Osteocyte (in vitro differentiated cells): ENCODE measurements around the gene FIGNL2. TPM values are rescaled to one million over a fixed set of nuclear protein-coding genes. Genes with fewer than 3 reads are reported as not detected.
A peak's percentile ranks its signal among the peaks of the same experiment; 100 is the strongest.

Experiments used
- DNase-seq: peaks from one replicate; pipeline ENCODE4 v3.0.0; 2021; ENCODE audit warnings: mixed read lengths; ENCODE audit not compliant: unreplicated experiment; ENCODE audit errors: extremely low spot score
- H3K27ac Mint-ChIP-seq: one replicate; pipeline ENCODE4 v1.8.0; 2021; ENCODE audit warnings: mild to moderate bottlenecking, mixed read lengths; ENCODE audit not compliant: unreplicated experiment
- H3K27me3 Mint-ChIP-seq: one replicate; pipeline ENCODE4 v1.8.0; 2021; ENCODE audit warnings: mixed read lengths; ENCODE audit not compliant: unreplicated experiment
- H3K36me3 Mint-ChIP-seq: one replicate; pipeline ENCODE4 v1.8.0; 2021; ENCODE audit warnings: mixed read lengths; ENCODE audit not compliant: unreplicated experiment
- H3K4me1 Mint-ChIP-seq: one replicate; pipeline ENCODE4 v1.8.0; 2021; ENCODE audit warnings: mixed read lengths; ENCODE audit not compliant: unreplicated experiment
- H3K4me3 Mint-ChIP-seq: one replicate; pipeline ENCODE4 v1.8.0; 2021; ENCODE audit warnings: mild to moderate bottlenecking, moderate library complexity, mixed read lengths; ENCODE audit not compliant: unreplicated experiment
- H3K9me3 Mint-ChIP-seq: one replicate; pipeline ENCODE4 v1.8.0; 2021; ENCODE audit warnings: mixed read lengths; ENCODE audit not compliant: unreplicated experiment
- total RNA-seq: library from RNA; stranded (reverse); gene quantifications from 2 replicates; pipeline ENCODE4 v1.2.1, GENCODE V29; 2021
- TF ChIP-seq, protein P1 (sequence below): fragments of 200-600 bp; sonication (generic); IDR thresholded peaks from 2 replicates; pipeline ENCODE4 v1.5.0; 2021; ENCODE audit warnings: antibody characterized with exemption, mild to moderate bottlenecking, moderate library complexity

FIGNL2 gene
- total RNA-seq, 1 donor from 2014 or later = 0.08 TPM

DNA sequence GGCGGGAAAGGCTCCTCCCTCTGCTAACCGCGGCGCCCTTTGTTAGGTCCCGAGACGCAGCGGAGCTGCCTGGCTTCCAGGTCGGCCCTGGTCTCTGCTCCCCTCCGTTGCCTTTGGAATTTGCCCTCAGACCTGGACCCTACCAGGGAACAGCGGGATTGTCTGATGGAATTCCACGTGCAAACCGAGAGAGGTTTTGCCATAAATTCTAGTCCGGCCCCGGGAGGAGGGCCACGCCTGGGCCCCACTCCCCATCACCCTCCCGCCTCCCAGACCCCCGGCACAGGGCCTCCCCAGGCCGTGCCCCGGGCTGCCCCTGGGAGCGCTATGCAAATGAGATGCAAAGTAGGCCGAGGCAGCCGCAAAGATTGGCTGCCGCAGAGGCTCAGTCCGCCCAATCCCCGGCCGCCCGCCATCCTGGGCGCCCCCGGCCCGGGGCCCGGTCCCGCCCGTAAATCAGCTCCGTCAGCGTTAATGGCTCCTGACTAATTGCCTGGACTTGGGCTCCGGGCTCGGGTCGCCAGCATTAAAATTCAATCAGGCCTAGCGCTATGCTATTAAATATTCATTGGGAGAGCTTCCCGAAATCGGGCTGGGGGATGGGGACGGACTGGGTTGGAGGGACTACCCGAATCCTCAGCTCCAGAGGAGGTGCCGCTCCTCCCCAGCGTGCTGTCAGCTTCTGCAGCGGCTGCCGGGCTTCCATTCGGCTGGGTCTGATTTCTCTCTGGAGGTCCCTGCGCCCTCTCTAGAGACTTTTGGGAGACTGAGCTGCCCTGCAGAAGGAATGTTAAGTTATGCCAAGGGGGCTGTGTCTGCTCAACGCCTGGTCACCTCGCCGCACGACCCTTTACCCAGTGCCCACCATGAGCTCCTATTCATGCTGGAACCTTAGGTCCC is 15.7 kb upstream of the FIGNL2 start:
- Mint-ChIP-seq H3K27me3 (peaks cover 15% of the 10 kb centered on the region), H3K36me3 (no peaks in the 10 kb centered on the region), H3K4me1 (peaks cover 42% of the 10 kb centered on the region), H3K9me3 (no peaks in the 10 kb centered on the region), H3K27ac (no peak overlapping the region), H3K4me3 (peak overlapping the region; percentile 65)
- no peak for DNase-seq
- TF ChIP-seq, protein P1, sequence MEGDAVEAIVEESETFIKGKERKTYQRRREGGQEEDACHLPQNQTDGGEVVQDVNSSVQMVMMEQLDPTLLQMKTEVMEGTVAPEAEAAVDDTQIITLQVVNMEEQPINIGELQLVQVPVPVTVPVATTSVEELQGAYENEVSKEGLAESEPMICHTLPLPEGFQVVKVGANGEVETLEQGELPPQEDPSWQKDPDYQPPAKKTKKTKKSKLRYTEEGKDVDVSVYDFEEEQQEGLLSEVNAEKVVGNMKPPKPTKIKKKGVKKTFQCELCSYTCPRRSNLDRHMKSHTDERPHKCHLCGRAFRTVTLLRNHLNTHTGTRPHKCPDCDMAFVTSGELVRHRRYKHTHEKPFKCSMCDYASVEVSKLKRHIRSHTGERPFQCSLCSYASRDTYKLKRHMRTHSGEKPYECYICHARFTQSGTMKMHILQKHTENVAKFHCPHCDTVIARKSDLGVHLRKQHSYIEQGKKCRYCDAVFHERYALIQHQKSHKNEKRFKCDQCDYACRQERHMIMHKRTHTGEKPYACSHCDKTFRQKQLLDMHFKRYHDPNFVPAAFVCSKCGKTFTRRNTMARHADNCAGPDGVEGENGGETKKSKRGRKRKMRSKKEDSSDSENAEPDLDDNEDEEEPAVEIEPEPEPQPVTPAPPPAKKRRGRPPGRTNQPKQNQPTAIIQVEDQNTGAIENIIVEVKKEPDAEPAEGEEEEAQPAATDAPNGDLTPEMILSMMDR = no peak

DNA sequence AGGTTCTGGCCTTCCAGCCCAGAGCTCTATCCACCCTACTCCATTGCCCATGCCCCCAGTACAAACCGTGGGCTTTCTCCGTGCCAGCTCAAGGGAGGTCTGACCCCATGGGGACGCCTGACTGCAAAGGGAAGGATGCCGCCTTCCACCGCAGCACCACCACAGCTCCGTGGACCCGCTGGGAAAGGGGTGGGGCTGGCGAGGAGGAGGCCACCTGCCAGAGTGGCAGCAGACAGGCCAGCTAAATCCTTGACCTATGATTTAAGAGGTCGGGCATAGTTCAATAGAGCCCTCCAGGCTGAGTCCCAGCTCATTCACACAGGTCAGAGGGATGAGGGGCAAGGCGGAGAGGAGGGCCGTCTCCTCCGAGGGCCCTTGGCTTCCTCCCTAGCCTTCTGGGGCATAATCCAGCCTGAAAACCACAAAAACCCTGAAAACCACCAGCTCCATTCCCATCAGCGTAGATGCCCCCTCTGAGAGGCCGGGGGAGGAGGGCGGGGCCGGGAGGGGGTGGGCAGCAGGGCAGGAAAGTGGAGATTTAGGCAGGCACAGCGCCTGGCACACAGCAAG is 14.9 kb upstream of the FIGNL2 start:
- H3K4me1 Mint-ChIP-seq = peaks cover 36% of the 10 kb centered on the region
- no peak overlapping the region for H3K4me3 Mint-ChIP-seq
- DNase-seq = no peak
- H3K36me3 Mint-ChIP-seq = no peaks in the 10 kb centered on the region
- no peak overlapping the region for H3K27ac Mint-ChIP-seq
- TF ChIP-seq, protein P1 = no peak
- H3K27me3 Mint-ChIP-seq = peaks cover 11% of the 10 kb centered on the region
- H3K9me3 Mint-ChIP-seq = no peaks in the 10 kb centered on the region

DNA sequence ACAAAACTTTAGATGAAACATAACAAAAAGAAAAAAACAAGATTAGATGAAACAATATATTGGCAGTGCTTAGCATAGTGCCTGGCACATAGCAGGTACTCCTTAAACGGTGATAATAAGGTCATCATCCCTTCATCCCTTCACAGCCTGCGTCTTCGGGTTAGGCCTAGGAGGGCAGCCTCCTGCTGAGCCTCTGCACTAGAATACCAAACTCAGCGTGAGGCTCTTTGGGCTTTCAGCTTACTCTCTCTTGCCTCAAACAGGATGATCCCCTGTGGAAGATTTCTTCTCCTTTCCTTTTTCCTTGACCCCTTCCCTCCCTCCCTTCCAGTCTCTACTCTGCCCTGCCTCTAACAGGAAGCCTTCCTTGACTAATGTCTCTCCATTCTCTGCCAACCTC is 14.4 kb upstream of the FIGNL2 start:
- peaks cover 10% of the 10 kb centered on the region for H3K27me3 Mint-ChIP-seq
- no peaks in the 10 kb centered on the region for H3K36me3 Mint-ChIP-seq
- H3K4me1 Mint-ChIP-seq = peaks cover 31% of the 10 kb centered on the region
- no peak overlapping the region for H3K27ac Mint-ChIP-seq
- TF ChIP-seq, protein P1 = no peak
- no peak overlapping the region for H3K4me3 Mint-ChIP-seq
- DNase-seq = no peak
- no peaks in the 10 kb centered on the region for H3K9me3 Mint-ChIP-seq

DNA sequence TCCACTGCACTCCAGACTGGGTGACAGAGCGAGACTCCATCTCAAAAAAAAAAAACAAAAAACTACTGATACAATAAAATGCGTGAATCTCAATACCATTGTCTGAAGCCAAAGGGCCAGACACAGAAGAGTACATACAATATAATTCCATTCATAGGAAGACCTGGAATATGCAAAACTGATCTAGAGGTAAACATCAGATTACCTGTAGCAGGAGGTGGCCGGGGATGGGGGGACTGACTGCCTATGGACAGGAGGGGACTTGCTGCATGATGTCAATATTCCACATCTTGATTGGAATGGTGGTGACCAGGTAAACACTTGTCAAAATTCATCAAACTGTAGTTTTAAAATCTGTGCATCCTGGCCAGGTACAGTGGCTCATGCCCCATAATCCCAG is 12.5 kb upstream of the FIGNL2 start:
- no peaks in the 10 kb centered on the region for H3K36me3 Mint-ChIP-seq
- TF ChIP-seq, protein P1 = no peak
- peaks cover 21% of the 10 kb centered on the region for H3K27me3 Mint-ChIP-seq
- H3K4me1 Mint-ChIP-seq = peaks cover 31% of the 10 kb centered on the region
- no peak for DNase-seq
- H3K27ac Mint-ChIP-seq = no peak overlapping the region
- no peaks in the 10 kb centered on the region for H3K9me3 Mint-ChIP-seq
- no peak overlapping the region for H3K4me3 Mint-ChIP-seq
